GM19328 (cell line): ENCODE results near the gene SREK1.
"Not testable (repeated sequence)": the region's sequence is repeated elsewhere in the genome, so short reads cannot be mapped to it uniquely, and the experiment has no call there.

Source experiments
- ATAC-seq: cut with Tn5 transposase; IDR thresholded peaks from one replicate; pipeline ENCODE4 v1.9.1; 2021; ENCODE audit warnings: mild to moderate bottlenecking, moderate library complexity; ENCODE audit not compliant: unreplicated experiment

SREK1 gene, protein sequence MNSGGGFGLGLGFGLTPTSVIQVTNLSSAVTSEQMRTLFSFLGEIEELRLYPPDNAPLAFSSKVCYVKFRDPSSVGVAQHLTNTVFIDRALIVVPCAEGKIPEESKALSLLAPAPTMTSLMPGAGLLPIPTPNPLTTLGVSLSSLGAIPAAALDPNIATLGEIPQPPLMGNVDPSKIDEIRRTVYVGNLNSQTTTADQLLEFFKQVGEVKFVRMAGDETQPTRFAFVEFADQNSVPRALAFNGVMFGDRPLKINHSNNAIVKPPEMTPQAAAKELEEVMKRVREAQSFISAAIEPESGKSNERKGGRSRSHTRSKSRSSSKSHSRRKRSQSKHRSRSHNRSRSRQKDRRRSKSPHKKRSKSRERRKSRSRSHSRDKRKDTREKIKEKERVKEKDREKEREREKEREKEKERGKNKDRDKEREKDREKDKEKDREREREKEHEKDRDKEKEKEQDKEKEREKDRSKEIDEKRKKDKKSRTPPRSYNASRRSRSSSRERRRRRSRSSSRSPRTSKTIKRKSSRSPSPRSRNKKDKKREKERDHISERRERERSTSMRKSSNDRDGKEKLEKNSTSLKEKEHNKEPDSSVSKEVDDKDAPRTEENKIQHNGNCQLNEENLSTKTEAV

DNA sequence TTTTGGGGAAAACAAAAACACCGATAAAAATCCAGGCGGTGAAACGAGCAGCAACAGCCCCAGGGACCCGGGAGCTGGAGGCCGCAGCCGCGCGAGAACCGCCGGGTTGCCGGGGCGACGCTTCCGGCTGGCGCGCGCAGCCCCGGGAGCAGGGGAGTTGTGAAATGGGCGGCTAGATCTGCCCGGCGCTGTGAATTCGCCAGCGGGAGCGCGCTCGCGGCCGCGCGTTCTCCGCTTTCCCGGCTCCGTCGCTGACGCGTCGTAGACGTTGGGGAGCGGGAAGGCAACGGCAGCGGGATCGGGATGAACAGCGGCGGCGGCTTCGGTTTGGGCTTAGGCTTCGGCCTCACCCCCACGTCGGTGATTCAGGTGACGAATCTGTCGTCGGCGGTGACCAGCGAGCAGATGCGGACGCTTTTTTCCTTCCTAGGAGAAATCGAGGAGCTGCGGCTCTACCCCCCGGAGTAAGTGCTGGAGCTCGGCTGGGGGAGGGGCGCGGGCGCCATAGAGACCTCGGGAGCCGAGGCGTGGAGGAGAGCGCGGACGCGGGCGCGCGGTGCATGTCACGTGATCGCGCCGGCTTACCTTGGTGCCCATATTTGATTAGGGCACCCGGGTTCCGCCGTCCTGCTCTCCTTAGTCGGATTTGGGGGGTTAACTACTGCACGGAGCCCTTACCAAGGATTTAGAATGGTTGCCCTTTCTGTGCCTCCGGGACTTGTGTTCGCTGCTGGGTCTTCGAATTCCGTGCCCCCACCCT is at the start of gene SREK1:
SREK1 (plus strand) TSS at position 227 of the 760 bp plus-strand sequence; CDS start at position 304, 77 bp downstream.
- ATAC-seq, result peak; percentile 82

DNA sequence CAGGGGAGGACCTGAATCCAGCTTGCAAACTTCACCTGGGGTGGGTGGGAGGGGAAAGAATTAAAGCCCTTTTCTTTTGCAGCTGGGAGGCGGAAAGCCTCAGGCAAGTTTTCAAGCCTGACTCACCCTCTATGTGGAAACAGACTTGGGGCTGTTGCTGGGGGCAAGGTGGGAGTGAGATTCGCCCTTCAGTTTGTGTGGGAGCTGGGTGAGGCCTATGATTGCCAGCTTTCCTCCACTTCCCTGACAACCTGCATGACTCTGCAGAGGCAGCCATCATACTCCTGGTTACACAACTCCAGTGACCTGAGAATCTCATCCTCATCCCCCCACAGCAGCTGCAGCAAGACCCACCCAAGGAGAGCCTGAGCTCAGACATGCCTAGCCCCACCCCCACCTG is 43.2 kb upstream of the SREK1 start:
- ATAC-seq, result no peak

DNA sequence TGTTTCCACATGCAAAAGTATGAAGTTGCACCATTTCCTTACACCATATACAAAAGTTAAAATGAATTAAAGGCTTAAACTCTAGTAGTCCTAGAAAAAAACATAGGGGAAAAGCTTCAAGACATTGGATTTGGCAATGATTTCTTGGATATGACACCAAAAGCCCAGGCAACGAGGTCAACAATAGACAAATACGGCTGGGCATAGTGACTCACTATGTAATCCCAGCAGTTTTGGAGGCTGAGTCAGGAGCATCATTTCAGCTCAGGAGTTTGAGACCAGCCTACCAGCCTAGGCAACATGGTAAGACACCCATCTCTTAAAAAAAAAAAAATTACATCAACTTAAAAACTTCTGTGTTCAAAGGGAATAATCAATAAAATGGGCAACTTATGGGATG is 30.9 kb upstream of the SREK1 start:
- ATAC-seq, result no peak

DNA sequence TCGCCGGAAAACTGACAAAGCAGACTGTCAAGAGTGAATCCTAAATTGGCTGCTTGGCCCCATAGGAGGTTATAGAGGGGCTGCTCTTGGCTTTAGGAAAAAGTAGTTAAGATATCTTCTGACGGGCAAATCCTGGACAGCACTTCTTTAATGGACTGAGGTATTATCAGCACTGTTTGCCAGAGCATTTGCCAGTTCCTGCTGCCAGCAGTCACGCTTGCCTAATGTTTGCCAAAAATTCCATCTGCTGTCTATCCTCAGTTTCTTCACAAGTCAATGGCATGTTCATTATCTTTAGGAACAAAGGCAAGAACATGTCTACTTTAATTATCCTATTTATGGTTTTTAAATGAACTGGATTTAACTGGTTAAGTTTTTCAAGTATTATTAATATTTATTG is 25.8 kb upstream of the SREK1 start:
- no peak for ATAC-seq

DNA sequence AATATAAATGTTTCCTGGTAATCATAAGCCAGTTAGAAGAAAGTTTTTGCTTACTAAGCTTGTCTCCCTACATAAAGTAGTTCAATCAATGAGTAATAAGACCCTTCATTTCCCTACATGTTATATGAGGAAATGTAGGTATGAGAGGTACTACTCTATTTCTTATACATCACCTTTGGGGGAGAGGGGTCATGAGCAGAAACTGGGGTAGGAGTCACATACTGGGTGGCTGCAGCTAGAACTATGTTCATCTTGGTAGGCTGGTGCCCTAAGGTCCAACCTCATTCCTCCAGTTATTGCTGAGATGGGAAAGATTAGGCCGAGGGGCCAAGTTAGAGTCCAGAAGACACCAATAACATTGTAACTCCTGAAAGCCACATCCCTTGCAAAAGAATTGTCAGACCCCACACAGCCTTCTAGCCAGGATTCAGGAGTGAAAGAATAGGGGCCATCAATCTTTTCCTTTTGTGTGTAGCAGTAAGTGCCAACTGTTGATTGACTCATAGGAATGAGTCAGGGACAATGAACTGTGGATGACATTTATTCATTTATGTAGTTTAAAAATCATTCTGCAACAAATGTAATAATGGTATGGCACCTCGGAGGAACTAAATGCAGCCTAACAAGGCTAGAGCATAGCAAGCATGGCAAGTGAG is 21.6 kb upstream of the SREK1 start:
- no peak for ATAC-seq

DNA sequence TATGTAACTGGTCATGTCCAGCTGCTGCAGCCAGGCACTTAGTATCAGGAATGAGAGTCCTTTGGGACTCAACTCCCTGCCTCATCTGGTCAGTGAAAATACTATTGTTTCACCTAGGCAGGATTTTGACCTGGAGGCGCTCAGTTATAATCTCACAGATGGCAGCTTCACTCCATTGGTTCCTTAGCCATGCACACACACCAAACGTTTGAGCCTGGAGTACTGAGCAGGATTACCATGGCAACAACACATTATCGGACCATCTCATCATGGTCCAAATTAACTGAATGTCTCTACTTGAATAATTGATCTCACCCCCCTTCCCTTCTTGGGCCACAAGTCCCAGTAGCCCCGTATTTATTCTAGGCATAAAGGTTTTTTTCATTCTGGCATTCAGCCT is 15.0 kb upstream of the SREK1 start:
- no peak for ATAC-seq

DNA sequence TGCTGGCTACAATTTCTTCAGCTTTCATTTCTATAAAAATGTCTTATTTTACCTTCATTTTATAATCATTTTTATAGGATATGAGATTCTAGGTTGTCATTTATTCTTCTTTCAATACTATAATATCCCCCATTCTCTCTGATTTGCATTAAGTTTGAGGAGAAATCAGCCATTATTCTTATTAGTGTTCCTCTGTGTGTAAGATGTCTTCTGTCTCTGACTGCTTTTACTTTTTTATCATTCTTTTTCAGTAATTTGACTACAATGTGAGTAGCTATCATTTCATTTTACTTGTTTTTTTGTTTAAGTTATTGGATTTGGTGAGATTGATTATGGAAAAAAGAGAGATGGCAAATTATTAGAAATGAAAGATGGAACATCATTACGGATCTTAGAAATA is 13.6 kb upstream of the SREK1 start:
- no peak for ATAC-seq

DNA sequence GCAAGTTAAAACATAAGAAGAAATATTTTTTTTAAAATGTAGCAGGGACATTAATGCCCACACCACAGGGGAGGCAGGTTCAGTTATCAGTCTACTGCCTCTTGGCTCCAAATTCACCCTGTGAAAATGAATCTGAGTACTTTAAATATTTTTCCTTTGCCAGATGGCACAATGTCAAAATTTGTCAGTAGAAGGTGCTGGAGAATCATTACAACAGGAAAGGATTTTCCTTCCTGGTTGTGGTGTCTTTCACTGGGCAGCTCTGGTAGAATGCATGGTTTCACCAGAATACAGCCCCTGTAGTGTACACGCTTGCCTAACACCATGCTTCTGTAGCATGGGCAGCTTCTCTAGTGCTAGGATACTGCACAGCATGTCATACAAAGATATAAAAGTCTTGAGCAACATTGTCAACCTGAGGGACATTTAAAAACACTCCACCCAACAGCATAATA is 9.7 kb upstream of the SREK1 start:
- ATAC-seq, result no peak

DNA sequence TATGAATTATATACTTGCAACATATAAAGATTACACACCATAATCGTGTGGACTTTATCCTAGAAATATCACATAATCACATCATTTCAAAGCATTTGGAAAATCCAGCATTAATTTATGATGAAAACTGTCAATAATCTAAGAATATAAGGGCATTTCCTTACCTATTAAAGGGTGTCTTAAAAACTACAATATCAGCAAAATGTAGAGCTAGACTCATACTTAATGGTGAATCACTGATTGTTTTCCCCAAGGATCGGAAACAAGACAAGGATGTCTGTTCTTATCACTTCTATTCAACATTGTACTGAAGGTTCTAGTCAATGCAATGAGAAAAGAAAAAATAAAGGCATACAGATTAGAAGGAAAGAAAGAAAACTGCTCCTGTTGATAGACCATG is 8.0 kb upstream of the SREK1 start:
- no peak for ATAC-seq

DNA sequence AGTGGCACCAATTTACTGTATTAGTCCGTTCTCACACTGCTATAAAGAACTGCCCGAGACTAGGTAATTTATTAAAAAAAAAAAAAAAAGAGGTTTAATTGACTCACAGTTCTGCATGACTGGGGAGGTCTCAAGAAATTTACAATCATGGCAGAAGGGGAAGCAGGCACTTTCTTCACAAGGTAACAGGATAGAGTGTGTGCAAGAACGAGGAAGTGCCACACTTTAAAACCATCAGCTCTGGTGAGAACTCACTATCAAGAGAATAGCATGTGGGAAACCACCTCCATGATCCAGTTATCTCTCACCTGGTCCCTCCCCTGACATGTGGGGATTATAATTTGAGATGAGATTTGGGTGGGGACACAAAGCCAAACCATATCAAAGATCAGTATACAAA is 7.2 kb upstream of the SREK1 start:
- ATAC-seq, result not testable (repeated sequence)

DNA sequence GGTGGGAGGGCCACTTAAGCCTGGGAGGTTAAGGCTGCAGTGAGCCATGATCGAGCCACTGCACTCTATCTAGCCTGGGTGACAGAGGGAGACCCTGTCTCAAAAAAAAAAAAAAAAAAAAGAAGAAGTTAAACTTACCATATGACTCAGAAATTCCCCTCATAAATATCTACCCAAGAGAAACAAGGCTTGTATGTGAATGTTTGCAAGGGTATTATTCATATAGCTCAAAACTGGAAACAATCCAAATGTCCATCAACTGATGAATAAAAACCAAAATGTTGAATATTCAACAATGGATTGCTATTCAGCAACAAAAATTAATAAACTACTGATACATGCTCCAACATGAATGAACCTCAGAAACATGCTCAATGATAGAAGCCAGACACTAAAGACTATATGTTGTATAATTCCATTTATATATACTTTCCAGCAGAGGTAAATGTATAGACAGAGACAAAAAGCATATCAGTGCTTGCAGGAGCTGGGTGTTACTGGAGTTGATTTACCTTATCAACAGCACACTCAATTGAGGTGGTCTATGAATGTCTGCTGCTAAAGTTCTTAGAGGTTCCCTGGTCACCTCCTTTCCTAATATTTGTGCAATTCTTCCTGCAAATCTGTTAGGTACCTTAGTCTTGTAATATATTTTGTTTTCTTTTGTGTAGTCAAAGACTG is 5.3 kb upstream of the SREK1 start:
- ATAC-seq, result no peak

DNA sequence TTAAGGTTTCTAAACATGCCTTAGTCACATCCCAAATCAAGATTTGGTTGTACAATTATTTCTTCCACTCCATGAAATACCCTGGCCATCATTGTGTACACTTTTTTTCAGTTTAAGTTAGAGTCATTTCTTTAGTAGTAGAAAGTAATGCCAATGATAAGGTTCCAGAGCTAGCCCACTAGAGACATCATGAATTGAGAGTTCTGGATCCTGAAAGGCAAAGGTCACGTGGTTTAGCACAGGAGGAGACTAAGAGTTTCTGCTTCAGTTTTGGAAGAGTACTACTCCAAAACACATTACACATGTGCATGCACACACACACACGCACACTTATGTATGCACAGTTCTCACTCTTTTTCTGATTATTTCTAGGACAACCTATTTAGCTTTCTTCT is 4.8 kb upstream of the SREK1 start:
- no peak for ATAC-seq

DNA sequence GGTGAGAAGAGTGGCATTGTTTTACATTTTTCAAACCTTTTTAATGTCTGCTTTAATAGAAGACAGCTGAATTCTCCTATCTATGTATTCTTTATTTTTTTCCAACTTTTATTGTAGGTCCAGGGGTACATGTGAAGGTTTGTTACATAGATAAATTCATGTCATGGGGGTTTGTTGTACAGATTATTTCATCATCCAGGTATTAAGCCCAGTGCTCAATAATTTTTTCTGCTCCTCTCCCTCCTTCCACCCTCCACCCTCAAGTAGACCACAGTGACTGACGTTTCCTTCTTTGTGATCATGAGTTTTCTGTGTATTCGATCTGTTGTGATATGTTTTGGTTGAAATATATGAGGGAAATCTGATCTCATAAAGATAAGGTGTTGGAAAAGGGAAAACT is 1.7 kb upstream of the SREK1 start:
- no peak for ATAC-seq

DNA sequence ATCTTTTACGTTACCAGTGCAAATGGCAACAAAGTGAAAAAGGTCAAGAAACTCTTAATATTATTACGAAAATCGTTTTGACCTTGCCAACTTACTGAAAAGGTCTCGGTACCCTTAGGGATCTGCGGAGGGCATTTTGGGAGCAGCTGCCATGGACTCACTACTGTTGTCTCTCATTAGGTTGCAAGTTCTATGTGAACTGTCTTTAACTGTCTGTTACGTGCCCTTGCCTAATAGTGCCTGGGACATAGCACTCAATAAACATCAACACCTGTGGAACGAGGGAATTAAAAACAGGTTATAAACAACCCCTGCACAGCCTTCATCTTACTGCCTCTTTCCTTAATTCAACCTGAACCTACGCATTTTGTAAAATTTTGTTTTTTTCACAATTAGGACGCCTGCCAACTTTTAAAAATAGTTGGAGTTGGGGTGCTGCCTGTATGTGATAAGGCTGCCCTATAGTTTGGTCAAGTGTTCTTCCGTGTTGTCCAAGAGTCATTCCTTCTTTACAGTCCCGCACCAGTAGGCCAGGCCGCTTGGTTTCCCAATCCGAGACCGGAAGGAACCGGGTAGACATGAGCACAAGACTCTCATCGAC is 527 bp upstream of the SREK1 start:
- peak; percentile 16 for ATAC-seq

DNA sequence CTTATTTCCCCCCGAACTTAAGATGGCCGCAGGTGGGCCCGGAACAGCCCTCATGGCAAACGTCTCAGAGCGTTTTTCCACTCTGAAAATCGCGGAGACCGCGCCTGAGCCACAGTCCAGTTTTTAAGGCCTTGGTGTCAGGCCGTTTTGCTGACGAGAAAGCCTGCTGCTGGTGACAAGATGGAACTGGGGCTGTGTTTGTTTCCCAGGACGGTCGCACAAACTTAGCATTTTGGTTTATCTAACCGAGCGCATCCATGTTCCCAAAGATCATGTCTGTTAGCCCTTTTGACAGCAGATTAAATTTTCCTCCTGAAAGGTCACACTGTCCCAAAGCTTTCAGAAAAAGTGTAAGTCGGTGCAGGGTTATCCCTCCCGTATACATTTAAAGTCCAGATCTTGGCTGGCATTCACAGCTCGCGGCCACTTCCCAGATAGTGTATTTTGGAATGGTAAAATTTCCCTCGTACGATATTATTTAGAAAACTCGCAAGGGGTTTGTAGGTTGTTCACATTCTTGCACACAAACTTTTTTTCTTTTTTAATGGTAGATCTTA is 812 bp downstream of the SREK1 start:
- peak; percentile 43 for ATAC-seq

DNA sequence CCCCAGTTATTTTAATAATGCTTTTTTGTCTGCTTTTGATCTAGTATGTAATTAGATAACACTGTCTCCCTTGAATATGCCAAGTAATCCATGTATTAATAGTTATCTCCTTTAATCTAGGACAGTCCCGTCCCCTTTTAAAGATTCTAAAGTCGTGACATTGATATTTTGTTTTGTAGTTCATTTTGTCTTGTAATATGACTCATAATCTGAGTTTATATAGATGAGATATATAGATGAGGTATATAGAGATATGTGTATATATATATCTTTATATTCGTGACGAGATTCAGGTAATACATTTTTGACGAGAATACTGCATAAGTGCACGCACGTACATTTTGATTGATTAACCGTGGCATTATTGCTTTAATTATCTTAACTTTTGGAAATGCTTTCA is 1.6 kb downstream of the SREK1 start:
- no peak for ATAC-seq

DNA sequence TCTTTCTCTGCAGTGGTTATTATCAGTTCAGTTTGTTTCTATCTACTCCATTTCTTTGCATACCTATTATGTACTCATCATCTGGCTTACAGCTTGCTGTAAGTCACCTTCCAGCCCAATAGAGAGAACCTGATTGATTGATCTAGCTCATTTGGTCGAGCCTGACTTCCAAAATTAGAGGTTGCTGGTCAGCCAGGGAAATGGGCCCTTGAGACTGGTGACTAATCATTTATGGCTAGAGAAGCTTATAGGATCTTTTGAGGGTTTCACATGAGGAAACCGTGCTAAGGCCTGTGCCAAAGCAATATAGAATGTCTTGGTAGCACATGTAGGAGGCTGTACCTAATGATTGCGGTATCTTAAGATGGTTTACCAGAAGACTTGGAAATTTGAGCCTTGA is 5.8 kb downstream of the SREK1 start:
- no peak for ATAC-seq

DNA sequence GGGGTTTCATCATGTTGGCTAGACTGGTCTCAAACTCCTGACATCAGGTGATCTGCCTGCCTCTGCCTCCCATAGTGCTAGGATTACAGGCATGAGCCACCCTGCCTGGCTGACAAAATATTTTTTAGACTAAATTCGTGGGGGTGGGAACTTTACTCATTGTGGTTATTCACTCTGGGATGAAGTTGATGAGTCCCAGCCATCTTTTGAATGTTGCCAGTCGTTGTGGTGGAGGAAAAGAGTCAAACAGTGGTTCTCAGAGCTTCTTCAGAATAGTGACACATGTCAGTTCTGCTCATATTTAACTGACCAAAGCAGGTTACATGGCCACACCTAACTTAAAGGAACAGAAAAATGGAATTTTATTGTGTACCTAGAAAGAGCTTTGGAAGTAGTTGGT is 6.9 kb downstream of the SREK1 start:
- no peak for ATAC-seq

DNA sequence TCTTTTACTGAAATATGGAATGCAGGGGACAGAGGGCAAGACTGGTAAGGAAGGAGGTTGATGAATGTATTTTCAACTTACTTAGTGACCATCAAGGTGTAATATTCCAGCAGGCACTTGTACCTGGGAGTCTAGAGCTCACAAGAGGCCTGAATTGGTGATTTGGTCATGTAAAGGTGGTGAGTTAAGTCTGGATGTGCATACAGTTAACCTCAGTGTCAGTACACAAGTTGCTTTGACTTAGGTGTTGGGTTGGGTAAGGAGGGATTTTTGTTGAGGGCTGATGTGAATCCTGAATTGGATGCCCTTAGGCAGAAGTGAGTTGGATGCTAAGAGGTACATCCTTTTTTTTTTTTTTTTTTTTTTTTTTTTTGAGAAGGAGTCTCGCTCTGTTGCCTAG is 7.4 kb downstream of the SREK1 start:
- no peak for ATAC-seq

DNA sequence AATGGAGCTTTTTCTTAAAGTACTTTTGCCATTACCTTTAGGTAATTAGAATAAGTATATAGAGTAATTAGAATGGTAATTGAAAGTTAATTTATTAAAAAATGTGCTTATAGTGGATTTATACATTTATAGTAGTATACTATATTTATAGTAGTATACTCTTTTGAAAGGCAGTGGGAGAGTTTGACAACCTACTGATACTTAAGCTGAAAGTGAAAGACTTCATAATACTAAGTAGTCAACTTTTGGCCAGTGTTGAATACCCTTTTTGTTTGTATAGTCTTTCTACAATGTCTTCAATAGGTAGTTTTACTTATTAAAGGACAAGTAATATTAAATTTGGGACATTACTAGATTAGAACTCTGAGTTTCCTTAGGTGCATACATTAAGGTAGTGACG is 12.9 kb downstream of the SREK1 start:
- no peak for ATAC-seq
